COLO668 (cell line): ENCODE results near the gene PPP6R2.

Source experiments
- DNase-seq: peaks from one replicate; lab custom pipeline; 2025; ENCODE audit not compliant: unreplicated experiment; lab: John Stamatoyannopoulos, UW

Gene PPP6R2

DNA sequence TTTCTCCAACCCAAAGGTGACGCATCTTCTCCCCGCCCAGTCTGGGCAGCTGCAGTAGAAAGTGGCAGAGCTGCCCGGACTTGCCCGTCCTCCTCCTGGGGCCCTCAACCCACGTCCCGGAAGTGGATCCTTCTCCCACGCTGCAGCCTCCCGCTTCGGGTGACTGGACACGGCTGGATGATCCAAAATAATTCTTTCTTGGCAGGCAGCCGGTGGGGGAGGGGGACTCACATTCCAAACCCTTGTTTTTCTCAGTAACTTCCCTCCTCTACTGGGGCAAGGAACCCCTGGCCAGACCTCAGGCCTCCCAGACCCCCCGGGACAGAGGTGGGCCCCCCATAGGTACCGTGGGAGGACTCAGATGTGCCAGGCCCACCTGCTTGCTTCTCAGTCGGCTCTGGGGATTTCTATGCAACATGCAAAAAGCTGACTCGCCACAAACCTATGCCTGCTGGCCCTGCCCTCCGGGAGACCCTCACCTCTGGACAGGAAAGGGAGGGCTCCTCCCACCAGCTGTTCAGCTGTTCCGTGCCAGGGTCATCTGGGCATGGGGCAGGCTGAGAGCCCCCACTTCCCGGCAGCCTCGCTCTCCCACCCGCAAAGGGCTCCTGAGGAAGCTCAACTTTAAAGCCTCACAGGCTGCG is 37.1 kb upstream of the PPP6R2 start:
- peak; percentile 94 for DNase-seq

GRCh38 chr22:50306753-50307749 is 36.1 kb upstream of the PPP6R2 start, which contains the start of gene PLXNB2:
TSS of gene PLXNB2 (minus strand) at chr22:50307646. CDS start at chr22:50290584, 17,062 bp downstream.
- peak; percentile 95 for DNase-seq

- no peak for DNase-seq
These were observed 35.1 kb upstream of the PPP6R2 start for GRCh38 chr22:50307890-50308596.

GRCh38 chr22:50308597-50308935 is 34.6 kb upstream of the PPP6R2 start:
- no peak for DNase-seq

GRCh38 chr22:50308986-50309600 is 34.0 kb upstream of the PPP6R2 start:
- DNase-seq, result no peak

DNA sequence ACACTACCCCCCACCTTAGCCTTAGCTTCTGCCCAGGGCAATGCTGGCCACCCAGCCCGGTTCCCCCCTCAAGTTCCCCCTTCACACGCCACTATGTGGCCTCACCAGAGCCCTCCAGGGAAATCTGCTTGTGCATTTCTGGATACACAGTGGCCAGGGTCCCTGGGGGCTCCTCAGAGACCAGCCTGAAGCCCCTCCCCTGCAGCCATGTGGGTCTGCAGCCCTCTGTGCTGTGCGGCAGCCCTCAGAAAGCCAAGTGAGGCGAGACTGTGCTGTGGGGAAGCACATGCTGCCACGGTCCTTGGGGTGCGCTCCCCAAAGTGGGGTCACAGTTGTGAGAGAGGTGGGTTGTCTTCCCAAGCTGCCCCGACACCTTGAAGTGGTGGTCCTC is 33.5 kb upstream of the PPP6R2 start:
- DNase-seq, result no peak

- peak; percentile 22 for DNase-seq
These were observed 33.0 kb upstream of the PPP6R2 start for GRCh38 chr22:50310031-50310722.

GRCh38 chr22:50310949-50311444 is 32.1 kb upstream of the PPP6R2 start:
- DNase-seq, result no peak

DNA sequence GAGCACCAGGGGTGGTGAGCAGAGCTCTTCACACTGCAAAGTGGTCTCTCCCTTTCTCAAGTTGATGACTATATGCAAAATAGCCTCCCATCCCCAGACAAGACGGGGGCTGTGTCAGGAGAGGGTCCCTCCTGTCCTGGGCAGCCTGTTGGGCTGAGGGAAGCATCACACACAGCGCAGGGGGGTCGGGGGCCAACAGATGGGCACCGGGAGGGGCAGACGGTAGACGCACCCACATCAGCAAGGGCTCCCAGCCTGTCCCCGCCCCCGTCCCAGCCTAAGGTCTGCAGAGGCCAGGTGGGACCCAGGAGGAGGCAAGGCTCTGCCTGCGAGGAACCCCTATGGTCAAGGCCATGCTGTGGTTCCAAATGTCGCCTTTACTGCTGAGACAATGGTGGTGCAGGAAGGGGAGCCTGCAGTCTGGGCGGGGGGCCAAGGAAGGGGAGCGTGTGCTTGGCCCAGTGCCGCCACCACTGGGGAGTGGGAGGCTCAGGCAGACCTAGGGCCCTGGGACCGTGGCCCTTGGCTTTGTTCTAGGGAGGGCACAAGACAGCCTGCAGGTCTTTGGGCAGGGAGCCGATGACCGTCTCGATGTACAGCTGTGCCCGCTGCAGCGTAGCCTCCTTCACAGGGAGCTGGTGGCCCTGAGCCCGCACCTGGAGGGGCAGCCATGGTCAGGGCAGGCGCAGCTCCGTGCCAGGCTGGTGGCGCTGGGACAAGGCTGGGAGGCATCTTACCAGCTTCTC is 31.3 kb upstream of the PPP6R2 start:
- no peak for DNase-seq

GRCh38 chr22:50312371-50312770 is 30.8 kb upstream of the PPP6R2 start:
- DNase-seq, result no peak

GRCh38 chr22:50313021-50313420 is 30.1 kb upstream of the PPP6R2 start:
- DNase-seq, result no peak

DNA sequence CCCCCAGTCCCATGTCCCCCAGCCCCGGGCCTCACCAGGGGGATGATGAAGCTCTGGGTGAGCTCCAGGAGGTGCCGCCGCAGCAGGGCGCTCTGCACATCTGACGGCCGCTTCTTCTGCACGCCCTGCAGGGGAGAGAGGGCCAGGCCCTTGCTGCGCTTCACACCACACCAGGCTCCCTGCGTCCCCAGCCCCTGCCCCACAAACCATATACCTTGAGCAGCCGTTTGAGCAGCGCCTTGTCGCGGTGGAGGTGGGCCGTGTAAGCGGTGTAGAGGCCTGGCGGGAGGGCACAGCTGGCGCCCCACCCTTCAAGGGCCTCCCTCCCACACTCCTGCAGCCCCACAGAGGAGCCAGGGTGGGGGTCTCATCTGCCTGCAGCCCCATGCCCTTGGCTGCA is 29.5 kb upstream of the PPP6R2 start:
- no peak for DNase-seq

GRCh38 chr22:50314081-50314454 is 29.1 kb upstream of the PPP6R2 start:
- no peak for DNase-seq

DNA sequence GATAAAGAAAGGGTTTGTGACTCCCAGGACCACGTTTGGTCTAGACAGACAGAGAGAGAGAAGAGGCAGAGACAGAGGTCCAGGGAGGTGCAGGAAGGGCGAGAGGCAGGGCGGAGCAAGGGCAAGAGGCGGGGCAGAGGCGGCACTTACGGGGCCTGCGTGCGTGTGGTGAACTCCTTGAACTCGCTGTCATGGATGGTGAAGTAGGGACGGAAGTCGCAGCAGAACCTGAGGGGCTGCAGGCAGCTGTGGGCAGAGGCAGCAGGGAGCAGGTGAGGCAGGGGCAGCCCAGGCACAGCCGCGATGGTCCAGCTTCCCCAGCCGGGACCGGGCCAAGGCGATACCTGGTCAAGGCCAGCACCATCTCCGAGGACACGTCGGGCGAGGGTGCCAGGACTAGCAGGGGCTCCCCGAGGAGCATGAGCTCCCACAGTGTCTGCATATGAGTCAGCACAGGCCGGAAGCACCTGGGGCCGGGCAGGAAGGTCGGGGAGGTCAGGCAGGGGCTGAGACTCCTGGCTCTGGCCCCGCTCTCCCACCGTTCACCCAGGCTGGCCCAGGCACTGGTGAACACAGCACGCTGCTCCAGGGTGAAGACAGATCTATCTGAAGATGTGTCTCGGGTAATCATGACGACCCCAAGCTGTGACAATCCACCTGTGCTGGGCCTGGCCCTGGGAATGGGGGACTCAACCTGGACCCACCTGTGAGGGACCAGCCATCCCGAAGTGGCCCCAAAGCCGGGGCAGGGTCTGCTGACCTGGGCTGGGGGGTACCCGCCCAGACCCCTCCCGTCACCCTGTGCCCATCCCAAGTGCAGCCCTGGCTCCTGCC is 28.5 kb upstream of the PPP6R2 start:
- DNase-seq, result no peak

GRCh38 chr22:50315289-50316113 is 27.6 kb upstream of the PPP6R2 start:
- DNase-seq, result peak; percentile 36

GRCh38 chr22:50316114-50317065 is 26.7 kb upstream of the PPP6R2 start:
- peak; percentile 86 for DNase-seq

DNA sequence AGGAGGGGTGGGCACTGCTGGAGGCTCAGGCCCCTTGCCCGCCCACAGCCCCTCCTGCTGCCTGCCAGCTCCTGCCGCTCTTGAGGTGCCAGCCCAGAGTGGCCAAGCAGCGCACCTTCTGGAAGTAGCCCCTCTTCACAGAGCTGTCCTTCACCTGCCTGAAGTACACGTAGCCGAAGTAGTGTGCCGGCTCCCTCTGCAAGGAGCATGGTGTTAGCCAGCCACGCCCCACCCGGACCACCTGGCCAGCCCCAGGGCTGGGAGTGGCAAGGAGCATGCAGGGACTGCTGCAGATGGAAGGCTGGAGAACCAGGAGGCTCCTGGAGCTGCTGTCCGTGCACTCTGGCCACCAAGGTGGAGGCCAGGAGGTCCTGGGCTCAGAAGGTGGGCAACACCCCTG is 25.9 kb upstream of the PPP6R2 start:
- DNase-seq, result peak; percentile 73
